Keratinocyte (primary cell): Measurements from ENCODE around the gene SSX2IP. TPM values are rescaled to one million over a fixed set of nuclear protein-coding genes. Genes with fewer than 3 reads are reported as not detected.

Experiments used
- DNase-seq: peaks from one replicate; pipeline ENCODE4 v3.0.0-alpha.2; 2011; ENCODE audit warnings: low read depth, missing footprints, low spot score
- FAIRE-seq: peaks from 2 replicates; lab custom pipeline; 2011; peaks lifted over from hg19 to GRCh38; lab: Jason Lieb, UNC
- H2AFZ ChIP-seq: 2 replicates; pipeline ENCODE4 v1.6.0; 2012; ENCODE audit warnings: low read length, control low read depth, inconsistent platforms; ENCODE audit not compliant: control insufficient read depth
- H3K27ac ChIP-seq: 2 replicates; pipeline ENCODE4 v1.5.1; 2011; ENCODE audit warnings: low read length; ENCODE audit not compliant: control insufficient read depth, insufficient read depth
- H3K27me3 ChIP-seq: 3 replicates; pipeline ENCODE4 v1.6.0; 2011; ENCODE audit warnings: low read length; ENCODE audit not compliant: control insufficient read depth, insufficient read depth; ENCODE audit errors: extremely low read depth
- H3K36me3 ChIP-seq, 2 experiments: 2 replicates in 1 of 2; 3 replicates in 1 of 2; pipeline ENCODE4 v1.5.1; 2011; ENCODE audit warnings: low read length in 2 of 2, mild to moderate bottlenecking in 1 of 2; ENCODE audit not compliant: control insufficient read depth in 2 of 2, insufficient read depth in 2 of 2; ENCODE audit errors: extremely low read depth in 1 of 2
- H3K4me1 ChIP-seq: 3 replicates; pipeline ENCODE4 v1.5.1; 2011; ENCODE audit warnings: low read length; ENCODE audit not compliant: control insufficient read depth, insufficient read depth; ENCODE audit errors: extremely low read depth
- H3K4me2 ChIP-seq: 3 replicates; pipeline ENCODE4 v1.6.0; 2011; ENCODE audit warnings: low read depth, low read length; ENCODE audit not compliant: control insufficient read depth, insufficient read depth; ENCODE audit errors: extremely low read depth
- H3K4me3 ChIP-seq, 3 experiments: fragments of 200-600 bp in 1 of 3; sonication (generic) in 1 of 3; 2 replicates in 2 of 3; 3 replicates in 1 of 3; pipeline ENCODE4 v1.5.1; 2011 to 2016; ENCODE audit warnings: low read length in 3 of 3, mild to moderate bottlenecking in 3 of 3, control low read depth in 2 of 3, inconsistent platforms in 1 of 3, low read depth in 1 of 3, mixed read lengths in 1 of 3, mixed run types in 1 of 3, moderate library complexity in 1 of 3; ENCODE audit not compliant: control insufficient read depth in 2 of 3, insufficient read depth in 2 of 3; ENCODE audit errors: extremely low read depth in 1 of 3
- H3K79me2 ChIP-seq: 2 replicates; pipeline ENCODE4 v1.6.0; 2012; ENCODE audit warnings: low read length; ENCODE audit not compliant: control insufficient read depth, insufficient read depth
- H3K9ac ChIP-seq: 3 replicates; pipeline ENCODE4 v1.6.0; 2011; ENCODE audit warnings: low read length; ENCODE audit not compliant: control insufficient read depth, insufficient read depth; ENCODE audit errors: extremely low read depth
- H3K9me1 ChIP-seq: 3 replicates; pipeline ENCODE4 v1.6.0; 2011; ENCODE audit warnings: low read length; ENCODE audit not compliant: control insufficient read depth, insufficient read depth; ENCODE audit errors: extremely low read depth
- H3K9me3 ChIP-seq: 2 replicates; pipeline ENCODE4 v1.5.1; 2012; ENCODE audit warnings: low read depth, low read length; ENCODE audit not compliant: control insufficient read depth
- H4K20me1 ChIP-seq: 3 replicates; pipeline ENCODE4 v1.6.0; 2011; ENCODE audit warnings: low read length; ENCODE audit not compliant: control insufficient read depth, insufficient read depth; ENCODE audit errors: extremely low read depth
- EZH2 ChIP-seq: IDR thresholded peaks from one replicate; pipeline ENCODE4 v1.6.1; 2012; ENCODE audit warnings: inconsistent platforms, mild to moderate bottlenecking, low read length, moderate library complexity
- dilution Hi-C: fragments of 300-500 bp; cut with MboI; formaldehyde crosslinking; loops from one replicate; pipeline ENCODE4 v1.7.0; 2020; ENCODE audit warnings: low sequenced_read_pairs; ENCODE audit not compliant: extremely low pct_ligation_motif_present
- polyA plus RNA-seq, 5 experiments: library from polyadenylated mRNA; depleted of rRNA in 3 of 5; stranded (reverse) in 3 of 5; stranded (forward) in 1 of 5; unstranded in 1 of 5; fragments of >200 nt; gene quantifications; 1 replicate in 1 of 5; 2 replicates in 3 of 5; 3 replicates in 1 of 5; pipeline versions ENCODE4 v1.2.1 to v1.2.3, GENCODE V29; 2011 to 2012; ENCODE audit warnings: missing spikeins in 2 of 5, low read depth in 1 of 5, low replicate concordance in 1 of 5
- TF ChIP-seq, protein P1 (sequence below), 3 experiments: IDR thresholded peaks in 1 of 3; conservative IDR thresholded peaks in 1 of 3; optimal IDR thresholded peaks in 1 of 3; 2 replicates in 2 of 3; 3 replicates in 1 of 3; pipeline versions ENCODE3 to v1.5.1; 2011; ENCODE audit warnings: low read length in 3 of 3, mild to moderate bottlenecking in 3 of 3, moderate library complexity in 2 of 3, control low read depth in 1 of 3, inconsistent platforms in 1 of 3; ENCODE audit not compliant: insufficient read depth in 2 of 3; ENCODE audit errors: extremely low read depth in 1 of 3

SSX2IP gene
- polyA plus RNA-seq, 1 donor (not counting 4 experiments of a cell fraction or from before 2014, with no cell fraction given), result 13.0 TPM

DNA sequence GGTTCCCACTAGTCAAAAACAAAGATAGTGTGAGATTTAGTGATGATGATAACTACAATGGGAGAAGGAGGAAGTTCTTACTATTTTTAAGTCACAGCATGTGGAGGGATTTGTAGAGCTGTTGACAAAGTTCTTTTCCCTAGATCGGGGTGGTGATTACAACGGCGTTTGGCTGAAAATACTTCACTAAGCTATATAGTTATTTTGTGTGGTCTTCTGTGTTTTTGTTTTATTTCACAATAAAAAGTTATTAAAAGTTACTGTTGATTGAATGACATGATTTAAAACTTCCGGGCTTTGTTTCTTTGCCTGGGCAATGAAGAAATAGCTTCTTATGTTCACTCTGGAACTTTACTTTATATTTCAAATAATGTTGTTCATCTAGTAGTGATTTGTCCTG lies 47.3 kb upstream of the SSX2IP start:
- H3K27me3 ChIP-seq, result no peaks in the 10 kb centered on the region

DNA sequence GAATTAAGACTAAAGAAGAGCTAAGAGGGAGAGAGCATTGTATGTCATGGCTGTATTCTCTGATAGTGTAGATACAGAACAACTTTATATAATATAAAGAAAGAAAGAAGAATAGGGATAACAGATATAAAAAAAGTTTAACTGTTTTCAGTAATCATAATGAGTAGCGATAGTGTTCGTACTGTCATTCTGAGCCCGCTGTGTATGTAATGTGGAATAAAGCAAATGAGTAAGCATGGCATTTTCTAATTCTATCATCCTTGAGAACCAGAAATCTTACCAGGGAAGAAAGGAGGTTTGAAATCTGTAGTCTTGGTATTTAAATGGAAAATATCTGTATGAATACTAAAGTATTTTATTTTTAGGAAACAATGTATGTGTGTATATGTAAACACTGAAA lies 46.7 kb upstream of the SSX2IP start:
- Histone ChIP-seq H4K20me1 (no peaks in the 10 kb centered on the region), H3K4me3 (no peak overlapping the region), H3K4me2 (no peak overlapping the region), H3K9me3 (no peaks in the 10 kb centered on the region), H3K79me2 (no peaks in the 10 kb centered on the region), H3K9ac (no peak overlapping the region), H3K27ac (no peak overlapping the region), H3K36me3 (no peaks in the 10 kb centered on the region), H3K27me3 (no peaks in the 10 kb centered on the region), H3K9me1 (no peaks in the 10 kb centered on the region), H2AFZ (no peak overlapping the region), H3K4me1 (no peaks in the 10 kb centered on the region)
- DNase-seq (no peak), FAIRE-seq (no peak)
- dilution Hi-C loops, result no loop called here
- no peak for TF ChIP-seq EZH2

More for the DNA sequence above, 47.3 kb upstream of the SSX2IP start:
- no peaks in the 10 kb centered on the region for H3K9me1 ChIP-seq
- H3K27ac ChIP-seq, result no peak overlapping the region
- dilution Hi-C loops, result no loop called here
- DNase-seq (no peak), FAIRE-seq (no peak)
- no peaks in the 10 kb centered on the region for H3K79me2 ChIP-seq
- H4K20me1 ChIP-seq, result no peaks in the 10 kb centered on the region
- H3K4me3 ChIP-seq, result no peak overlapping the region
- H2AFZ ChIP-seq, result no peak overlapping the region
- no peaks in the 10 kb centered on the region for H3K9me3 ChIP-seq
- H3K36me3 ChIP-seq, result no peaks in the 10 kb centered on the region
- H3K4me1 ChIP-seq, result no peaks in the 10 kb centered on the region
- H3K4me2 ChIP-seq, result no peak overlapping the region
- no peak overlapping the region for H3K9ac ChIP-seq
- TF ChIP-seq, protein P1, sequence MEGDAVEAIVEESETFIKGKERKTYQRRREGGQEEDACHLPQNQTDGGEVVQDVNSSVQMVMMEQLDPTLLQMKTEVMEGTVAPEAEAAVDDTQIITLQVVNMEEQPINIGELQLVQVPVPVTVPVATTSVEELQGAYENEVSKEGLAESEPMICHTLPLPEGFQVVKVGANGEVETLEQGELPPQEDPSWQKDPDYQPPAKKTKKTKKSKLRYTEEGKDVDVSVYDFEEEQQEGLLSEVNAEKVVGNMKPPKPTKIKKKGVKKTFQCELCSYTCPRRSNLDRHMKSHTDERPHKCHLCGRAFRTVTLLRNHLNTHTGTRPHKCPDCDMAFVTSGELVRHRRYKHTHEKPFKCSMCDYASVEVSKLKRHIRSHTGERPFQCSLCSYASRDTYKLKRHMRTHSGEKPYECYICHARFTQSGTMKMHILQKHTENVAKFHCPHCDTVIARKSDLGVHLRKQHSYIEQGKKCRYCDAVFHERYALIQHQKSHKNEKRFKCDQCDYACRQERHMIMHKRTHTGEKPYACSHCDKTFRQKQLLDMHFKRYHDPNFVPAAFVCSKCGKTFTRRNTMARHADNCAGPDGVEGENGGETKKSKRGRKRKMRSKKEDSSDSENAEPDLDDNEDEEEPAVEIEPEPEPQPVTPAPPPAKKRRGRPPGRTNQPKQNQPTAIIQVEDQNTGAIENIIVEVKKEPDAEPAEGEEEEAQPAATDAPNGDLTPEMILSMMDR (optimal IDR thresholded peaks at IDR 0.05 in 1 of 3, IDR thresholded peaks at IDR 0.05 in 1 of 3, conservative IDR thresholded peaks at IDR 0.05 in 1 of 3; ENCODE audit: extremely low read depth in 1 of 3, insufficient read depth in 2 of 3, low read length in 3 of 3), result no peak
- no peak for TF ChIP-seq EZH2

DNA sequence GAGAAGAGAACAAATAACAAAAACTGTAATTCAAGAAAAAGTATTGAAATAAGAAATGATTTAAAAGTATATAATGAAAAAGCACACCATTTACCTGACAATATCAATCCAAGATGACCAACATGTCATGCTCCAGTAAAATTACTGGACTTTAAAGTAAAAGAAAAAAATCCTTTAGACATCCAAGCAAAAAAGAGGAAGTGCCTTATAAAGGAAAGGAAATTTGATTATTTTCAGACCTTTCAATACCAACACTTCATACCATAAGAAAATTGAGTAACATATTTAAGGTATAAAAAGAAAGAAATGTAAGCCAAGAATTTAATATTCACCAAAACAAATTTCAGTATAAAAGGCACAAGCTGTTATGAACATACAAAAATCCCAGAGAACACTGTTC lies 46.2 kb upstream of the SSX2IP start:
- no peaks in the 10 kb centered on the region for H4K20me1 ChIP-seq
- H3K4me3 ChIP-seq, result no peak overlapping the region
- no peaks in the 10 kb centered on the region for H3K9me1 ChIP-seq
- H3K9me3 ChIP-seq, result no peaks in the 10 kb centered on the region
- no peak overlapping the region for H3K9ac ChIP-seq
- TF ChIP-seq EZH2, result no peak
- TF ChIP-seq, protein P1 (optimal IDR thresholded peaks at IDR 0.05 in 1 of 3, IDR thresholded peaks at IDR 0.05 in 1 of 3, conservative IDR thresholded peaks at IDR 0.05 in 1 of 3; ENCODE audit: extremely low read depth in 1 of 3, insufficient read depth in 2 of 3, low read length in 3 of 3), result no peak
- FAIRE-seq, result no peak
- no peaks in the 10 kb centered on the region for H3K36me3 ChIP-seq
- no peaks in the 10 kb centered on the region for H3K4me1 ChIP-seq
- H3K27ac ChIP-seq, result no peak overlapping the region
- dilution Hi-C loops, result no loop called here
- H3K79me2 ChIP-seq, result no peaks in the 10 kb centered on the region
- H3K4me2 ChIP-seq, result no peak overlapping the region
- no peak overlapping the region for H2AFZ ChIP-seq
- H3K27me3 ChIP-seq, result no peaks in the 10 kb centered on the region
- no peak for DNase-seq
